K562 (cell line): ENCODE results near the gene LAMA2.

Source experiments
- CTCF ChIP-seq, 3 experiments: IDR thresholded peaks in 2 of 3; conservative IDR thresholded peaks in 1 of 3; 2 replicates each; pipeline ENCODE4 v1.5.1; 2011 to 2012; ENCODE audit warnings: low read length in 3 of 3, mild to moderate bottlenecking in 3 of 3, control low read depth in 2 of 3, improper control_type of control experiment in 1 of 3, inconsistent platforms in 1 of 3, low read depth in 1 of 3, mixed read lengths in 1 of 3, moderate library complexity in 1 of 3; ENCODE audit not compliant: insufficient read depth in 2 of 3
- MAFK ChIP-seq: IDR thresholded peaks from 2 replicates; pipeline ENCODE4 v1.6.1; 2011; ENCODE audit warnings: low read length, improper control_type of control experiment
- RNF2 ChIP-seq: sonication (generic); IDR thresholded peaks from 2 replicates; pipeline ENCODE4 v1.6.1; 2016

- TF ChIP-seq MAFK (no peak), CTCF (IDR thresholded peaks at IDR 0.05 in 2 of 3, conservative IDR thresholded peaks at IDR 0.05 in 1 of 3; ENCODE audit: insufficient read depth in 2 of 3, low read depth in 1 of 3, low read length in 3 of 3) (no peak), RNF2 (no peak)
Observed at GRCh38 chr6:129195643-129196042, 312.7 kb downstream of the LAMA2 start.
